Measurements from ENCODE around the gene CACNA1C.

DNA sequence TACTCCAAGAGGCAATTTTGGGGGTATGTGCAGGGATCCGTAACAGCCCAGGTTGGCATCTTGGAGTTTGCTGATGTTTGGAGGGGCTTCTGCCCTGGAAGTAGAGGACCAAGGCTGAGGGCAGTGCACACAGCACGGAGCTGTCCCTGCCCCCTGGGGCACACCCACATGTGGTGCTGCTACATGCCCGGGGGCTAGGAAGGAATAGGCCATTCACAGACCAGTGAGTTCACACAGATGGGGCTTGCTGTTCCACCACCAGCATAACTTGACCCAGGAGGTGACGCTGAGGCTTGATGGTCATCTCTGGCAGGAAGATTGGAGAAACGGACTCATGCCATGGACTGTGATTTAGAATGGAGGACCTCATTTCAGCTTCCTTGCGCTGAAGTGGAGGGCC is 510.9 kb downstream of the CACNA1C start:
- TF ChIP-seq, protein P1, sequence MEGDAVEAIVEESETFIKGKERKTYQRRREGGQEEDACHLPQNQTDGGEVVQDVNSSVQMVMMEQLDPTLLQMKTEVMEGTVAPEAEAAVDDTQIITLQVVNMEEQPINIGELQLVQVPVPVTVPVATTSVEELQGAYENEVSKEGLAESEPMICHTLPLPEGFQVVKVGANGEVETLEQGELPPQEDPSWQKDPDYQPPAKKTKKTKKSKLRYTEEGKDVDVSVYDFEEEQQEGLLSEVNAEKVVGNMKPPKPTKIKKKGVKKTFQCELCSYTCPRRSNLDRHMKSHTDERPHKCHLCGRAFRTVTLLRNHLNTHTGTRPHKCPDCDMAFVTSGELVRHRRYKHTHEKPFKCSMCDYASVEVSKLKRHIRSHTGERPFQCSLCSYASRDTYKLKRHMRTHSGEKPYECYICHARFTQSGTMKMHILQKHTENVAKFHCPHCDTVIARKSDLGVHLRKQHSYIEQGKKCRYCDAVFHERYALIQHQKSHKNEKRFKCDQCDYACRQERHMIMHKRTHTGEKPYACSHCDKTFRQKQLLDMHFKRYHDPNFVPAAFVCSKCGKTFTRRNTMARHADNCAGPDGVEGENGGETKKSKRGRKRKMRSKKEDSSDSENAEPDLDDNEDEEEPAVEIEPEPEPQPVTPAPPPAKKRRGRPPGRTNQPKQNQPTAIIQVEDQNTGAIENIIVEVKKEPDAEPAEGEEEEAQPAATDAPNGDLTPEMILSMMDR (conservative IDR thresholded peaks at IDR 0.05; ENCODE audit: low read length), result no peak
- TF ChIP-seq EZH2phosphoT487 (IDR thresholded peaks at IDR 0.05; ENCODE audit: borderline replicate concordance, low read depth, low read length), result no peak
